GM19023 (cell line): ENCODE data around the gene TRABD.
"Not testable (repeated sequence)": the region's sequence is repeated elsewhere in the genome, so short reads cannot be mapped to it uniquely, and the experiment has no call there.

ENCODE experiments used
- ATAC-seq: cut with Tn5 transposase; IDR thresholded peaks from one replicate; pipeline ENCODE4 v1.9.1; 2021; ENCODE audit warnings: mild to moderate bottlenecking, moderate library complexity; ENCODE audit not compliant: unreplicated experiment

The TRABD gene

DNA sequence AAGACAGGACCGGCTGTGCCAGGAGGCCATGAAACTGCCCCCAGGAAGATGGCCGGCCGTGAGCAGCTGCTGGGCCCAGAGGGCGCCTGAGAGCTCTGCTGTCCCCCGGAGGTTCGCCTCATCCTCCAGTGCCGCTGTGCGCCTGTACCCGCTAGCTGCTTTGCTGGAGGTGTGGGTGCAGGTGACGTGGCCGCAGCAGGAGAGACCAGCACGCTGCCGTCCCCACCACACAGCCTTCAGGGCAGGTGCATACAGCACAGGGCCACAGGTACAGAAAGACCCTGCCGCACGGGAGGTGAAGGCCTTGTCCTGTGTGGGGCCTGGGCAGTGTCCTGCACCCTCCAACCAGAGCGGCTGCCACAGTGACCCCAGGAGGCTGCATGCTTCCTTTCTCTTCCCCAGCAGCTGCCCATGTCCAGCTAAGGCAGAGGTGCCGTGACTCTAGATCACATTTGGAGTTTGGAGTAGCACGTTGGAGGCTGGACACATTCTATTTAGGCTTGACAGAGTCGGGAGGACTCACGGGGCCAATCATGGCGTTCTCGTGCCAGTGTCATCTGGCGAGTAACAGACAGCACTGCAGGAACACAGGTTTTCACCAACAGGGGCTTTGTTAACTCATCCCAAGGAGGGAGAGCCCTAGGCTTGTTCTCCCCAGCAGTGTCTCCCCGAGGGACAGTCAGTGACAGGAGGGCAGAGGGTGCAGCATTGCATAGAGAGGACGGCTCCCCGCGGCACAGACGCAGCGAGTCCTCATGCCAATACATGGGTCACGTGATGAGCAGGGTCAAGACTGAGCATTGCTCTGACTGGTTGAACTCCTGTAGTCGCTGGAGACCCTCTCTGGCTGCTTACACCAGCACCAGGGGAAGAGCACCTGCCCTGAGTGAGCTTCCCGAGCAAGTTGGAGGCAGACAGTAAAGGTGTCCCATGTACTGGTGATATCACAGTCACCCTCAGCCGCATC lies 33.9 kb upstream of the TRABD start:
- ATAC-seq: no peak

DNA sequence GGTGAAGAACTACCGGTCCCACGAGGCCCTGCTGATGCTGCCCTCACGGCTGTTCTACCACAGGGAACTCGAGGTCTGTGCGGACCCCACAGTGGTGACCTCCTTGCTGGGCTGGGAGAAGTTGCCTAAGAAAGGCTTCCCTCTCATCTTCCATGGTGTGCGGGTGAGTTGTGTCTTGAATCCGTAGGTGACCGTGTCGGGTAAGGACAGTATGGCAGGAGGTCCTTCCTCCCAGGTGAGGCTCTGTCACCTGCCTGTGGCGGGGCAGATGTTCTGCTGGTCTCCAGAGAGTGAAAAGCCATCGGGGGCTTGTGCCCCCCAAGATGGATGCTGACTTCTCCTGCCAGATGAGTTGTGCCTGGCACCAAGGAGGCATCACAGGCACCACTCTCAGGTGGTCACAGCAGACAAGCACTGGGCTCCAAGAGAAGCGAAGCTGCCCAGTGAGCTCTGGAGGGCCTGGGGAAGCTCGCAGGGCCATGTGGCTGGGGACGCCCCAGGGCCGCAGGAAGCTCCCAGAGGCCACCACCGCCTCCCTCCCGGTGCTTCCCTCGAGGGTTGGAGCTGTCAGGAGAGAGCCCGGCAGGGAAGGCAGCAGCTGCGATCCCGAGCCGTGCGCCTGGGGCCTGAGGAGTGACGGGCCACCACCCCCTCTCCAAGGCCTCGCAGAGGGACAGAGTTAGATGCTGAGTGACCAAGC lies 32.5 kb upstream of the TRABD start:
- no peak for ATAC-seq

DNA sequence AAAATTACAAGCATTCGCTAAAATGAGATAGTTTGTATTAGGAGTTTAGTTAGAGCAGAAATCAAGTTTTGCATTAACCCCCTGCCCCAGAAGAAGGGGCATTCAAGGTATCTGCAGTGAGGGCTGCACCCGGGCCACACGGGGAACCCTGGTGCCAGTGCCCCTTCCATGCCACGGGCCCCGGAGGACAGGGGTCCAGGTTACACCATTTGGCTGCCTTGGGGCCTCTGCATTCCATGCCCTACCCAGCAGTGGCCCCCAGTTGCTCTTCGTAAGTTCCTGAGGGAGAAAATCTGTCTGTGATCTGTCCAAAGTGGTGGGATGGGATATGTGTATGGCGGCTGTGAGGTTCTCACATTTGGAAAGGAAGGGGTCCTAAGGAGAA lies 32.0 kb upstream of the TRABD start:
- ATAC-seq: no peak

DNA sequence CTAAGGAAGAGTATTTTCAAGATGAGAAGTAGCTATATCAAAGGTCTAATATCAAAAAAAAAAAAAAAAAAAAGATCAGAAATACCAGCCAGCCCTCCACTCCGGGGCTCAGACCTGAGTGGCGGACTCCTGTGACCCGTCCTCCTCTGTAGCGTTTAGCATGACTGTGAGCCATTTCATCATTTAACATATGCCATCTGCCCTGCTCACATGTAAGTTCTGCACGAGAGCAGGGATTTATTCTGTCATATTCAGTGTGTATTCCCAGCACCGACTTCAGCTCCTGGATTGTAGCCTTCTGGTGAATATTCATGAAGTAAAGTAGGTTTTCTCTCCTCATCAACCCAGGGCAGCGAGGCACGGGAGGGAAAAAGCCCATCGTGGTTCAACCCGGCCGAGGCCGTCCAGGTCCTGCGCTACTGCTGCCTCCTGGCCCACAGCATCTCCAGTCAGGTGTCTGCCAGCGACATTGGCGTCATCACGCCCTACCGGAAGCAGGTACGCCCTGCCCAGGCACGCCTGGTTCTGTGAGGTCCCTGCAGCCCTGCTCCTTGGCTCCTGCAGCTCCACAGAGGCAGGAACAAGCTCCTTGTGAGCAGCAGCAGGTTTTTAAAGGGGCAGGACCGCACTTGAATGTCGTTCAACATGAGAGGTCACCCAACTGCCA lies 27.9 kb upstream of the TRABD start:
- no peak for ATAC-seq

DNA sequence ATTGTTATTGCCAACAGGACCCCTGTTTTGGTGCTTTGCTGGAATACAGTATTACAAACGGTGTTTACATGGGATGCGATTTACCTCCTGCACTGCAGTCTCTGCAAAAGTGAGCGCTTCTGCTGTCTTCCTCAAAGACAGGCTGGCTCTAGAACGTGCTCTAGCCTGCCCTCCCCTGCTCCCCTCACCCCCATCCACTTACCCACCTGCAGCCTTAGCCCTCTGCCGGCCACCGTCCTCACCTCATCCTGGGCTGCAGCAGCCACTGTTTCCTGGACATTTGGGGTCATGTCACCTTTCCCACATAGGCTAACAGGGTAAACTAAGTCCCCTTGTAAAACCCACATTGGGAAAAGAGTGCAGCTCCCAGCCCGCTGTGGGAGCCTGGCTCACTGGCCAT lies 24.8 kb upstream of the TRABD start:
- no peak for ATAC-seq

DNA sequence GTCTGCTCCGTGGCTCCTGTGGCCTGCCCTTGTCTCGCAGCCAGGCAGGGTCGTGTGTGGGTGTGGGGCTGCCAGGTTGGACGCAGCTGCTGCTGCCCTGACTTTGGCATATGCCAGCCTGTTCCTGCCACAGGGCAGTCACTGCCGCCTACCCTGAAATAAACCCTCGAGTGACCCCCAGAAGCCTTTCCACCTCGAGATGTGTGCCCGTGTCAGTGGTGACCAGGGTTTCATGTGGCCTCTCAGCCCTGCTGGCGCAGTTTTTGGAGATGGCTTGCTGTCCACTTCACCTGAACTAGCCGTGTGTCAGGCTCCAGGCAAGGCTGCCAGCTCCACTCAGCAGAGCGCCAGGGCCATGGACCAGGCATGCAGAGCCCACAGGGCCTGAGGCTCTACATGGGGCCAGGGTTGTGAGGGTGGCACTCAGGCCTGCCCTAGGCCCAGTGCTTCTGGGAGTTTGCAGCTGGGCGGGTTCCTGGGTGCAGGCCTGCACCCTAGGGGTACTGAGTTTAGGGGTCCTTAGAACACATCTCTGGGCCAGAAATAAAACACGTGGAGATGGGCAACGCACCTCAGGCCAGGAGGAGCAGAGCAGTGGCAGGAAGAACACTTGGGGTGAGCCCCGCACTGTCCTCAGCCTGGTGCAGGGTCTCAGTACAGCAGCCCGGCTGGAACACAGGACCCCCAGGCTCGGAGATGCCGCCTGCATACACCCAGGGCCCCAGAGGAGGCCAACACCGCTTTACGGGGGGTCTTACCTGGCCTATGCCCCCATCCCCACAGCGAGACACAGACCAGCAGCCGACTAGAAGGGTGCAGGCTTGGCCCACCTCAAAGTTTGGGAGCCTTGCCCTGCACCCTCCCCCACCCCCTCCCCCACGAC lies 24.0 kb upstream of the TRABD start:
- ATAC-seq: no peak

DNA sequence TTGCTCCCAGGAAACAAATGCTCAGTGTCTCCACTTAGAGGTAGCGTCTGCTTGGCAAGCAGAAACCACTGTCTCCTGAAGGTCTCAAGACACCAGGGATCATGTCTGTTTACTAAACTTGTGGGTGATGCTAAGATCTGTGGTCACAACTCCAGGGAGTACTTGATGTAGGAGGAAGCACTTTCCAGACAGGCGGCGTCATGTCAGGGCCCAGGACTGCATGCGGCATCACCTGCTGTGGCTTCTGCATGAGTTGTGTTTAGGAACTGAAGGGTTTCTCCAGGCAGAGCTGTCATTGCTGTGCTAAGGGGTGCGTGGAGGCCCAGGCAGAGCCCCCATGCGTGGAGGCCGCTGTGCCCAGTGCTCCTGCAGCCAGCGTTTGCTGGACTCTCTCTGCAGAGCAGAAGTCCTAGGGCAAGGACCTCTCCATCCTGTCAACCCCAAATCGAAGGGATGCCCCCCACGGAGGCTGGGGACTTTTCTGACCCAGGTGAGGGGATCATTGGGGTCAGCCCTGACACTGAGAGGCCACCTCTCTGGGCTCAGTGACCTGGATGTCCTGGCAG lies 23.2 kb upstream of the TRABD start:
- ATAC-seq: no peak

DNA sequence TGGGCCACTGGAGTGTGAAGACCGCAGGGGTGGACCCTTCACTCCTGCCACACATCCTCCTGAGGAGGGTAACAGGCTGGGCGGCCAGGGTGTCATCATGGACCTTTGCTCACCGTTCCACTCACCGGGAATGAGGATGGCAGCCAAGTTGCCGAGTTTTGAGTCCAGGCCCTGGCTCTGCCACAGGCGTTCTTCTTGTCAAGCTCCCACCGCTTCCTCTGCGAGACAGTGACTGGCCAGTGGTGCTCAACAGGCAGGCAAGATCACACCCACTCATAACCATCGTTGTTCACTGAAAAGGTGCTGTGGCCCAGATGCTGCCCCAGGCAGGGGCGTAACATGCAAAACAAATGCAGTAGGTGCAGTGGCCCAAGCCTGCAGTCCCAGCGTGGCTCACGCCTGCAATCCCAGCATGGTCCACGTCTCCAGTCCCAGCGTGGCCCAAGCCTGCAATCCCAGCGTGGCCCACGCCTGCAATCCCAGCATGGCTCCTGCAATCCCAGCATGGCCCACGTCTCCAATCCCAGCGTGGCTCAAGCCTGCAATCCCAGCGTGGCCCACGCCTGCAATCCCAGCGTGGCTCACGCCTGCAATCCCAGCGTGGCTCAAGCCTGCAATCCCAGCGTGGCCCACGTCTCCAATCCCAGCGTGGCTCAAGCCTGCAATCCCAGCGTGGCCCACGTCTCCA lies 20.1 kb upstream of the TRABD start:
- ATAC-seq: no peak

DNA sequence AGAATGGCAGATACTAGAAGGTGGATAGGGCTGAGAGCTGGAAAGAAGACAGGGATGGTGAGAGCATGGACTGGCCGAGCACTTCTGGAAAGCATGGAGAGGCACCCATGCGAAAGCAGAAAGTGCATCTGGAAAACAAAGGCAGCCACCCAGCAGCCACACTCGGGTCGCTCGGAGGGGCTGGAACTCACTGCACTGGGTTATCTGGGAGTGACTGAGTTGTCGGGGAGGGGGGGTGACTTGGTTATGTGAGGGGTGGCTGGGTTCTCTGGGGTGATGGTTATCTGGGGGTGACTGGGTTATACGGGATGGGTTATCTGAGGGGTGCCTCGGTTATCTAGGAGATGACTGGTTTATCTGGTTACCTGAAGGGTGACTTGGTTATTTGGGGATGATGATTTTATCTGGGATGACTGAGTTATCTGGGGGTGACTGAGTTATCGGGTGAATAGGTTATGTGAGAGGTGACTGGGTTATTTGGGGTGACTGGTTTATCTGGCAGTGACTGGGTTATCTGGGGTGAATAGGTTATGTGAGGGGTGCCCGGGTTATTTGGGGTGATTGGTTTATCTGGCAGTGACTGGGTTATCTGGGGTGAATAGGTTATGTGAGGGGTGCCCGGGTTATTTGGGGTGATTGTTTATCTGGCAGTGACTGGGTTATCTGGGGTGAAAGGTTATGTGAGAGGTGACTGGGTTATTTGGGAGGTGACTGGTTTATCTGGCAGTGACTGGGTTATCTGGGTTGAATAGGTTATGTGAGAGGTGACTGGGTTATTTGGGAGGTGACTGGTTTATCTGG lies 17.8 kb upstream of the TRABD start:
- no peak for ATAC-seq

DNA sequence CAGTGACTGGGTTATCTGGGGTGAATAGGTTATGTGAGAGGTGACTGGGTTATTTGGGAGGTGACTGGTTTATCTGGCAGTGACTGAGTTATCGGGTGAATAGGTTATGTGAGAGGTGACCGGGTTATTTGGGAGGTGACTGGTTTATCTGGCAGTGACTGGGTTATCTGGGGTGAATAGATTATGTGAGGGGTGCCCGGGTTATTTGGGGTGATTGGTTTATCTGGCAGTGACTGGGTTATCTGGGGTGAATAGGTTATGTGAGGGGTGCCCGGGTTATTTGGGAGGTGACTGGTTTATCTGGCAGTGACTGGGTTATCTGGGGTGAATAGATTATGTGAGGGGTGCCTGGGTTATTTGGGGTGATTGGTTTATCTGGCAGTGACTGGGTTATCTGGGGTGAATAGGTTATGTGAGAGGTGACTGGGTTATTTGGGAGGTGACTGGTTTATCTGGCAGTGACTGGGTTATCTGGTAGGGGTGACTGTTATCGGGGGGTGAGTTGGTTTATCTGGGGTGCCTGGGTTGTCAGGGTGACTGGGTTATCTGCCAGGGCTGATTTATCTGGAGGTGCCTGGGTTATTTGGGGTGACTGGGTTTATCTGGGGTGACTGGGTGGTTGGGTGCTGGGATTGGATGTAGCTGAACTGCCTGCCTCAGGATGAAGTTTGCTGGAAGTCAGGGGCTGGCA lies 17.1 kb upstream of the TRABD start:
- ATAC-seq: not testable (repeated sequence)

DNA sequence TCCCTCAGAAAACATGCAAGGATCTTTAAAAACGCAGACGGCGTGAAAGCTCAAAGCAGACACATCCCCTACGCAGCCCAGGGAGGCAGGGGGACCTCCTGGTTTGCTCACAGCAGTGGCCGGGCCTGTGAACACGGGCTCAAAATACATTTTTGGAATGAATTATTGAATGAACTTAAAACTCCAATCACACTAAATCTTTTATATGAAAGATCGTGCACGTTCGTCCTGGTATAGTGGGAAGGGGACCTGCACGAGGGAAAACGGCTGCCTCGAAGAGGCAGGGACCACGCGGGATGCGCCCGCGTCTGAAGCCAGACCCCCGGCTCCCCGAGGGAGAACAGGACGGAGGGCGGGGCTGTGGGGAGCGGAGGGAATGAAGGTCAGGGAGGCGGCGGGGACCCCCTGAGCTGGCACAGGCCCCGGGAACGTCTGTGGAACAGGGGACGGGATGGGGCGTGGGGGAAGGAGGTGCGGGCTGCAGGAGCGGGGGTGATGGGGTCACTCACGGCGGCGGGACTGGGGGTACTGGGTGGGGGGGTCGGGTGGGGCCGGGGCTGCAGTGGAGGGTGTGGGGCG lies 16.4 kb upstream of the TRABD start:
- no peak for ATAC-seq

DNA sequence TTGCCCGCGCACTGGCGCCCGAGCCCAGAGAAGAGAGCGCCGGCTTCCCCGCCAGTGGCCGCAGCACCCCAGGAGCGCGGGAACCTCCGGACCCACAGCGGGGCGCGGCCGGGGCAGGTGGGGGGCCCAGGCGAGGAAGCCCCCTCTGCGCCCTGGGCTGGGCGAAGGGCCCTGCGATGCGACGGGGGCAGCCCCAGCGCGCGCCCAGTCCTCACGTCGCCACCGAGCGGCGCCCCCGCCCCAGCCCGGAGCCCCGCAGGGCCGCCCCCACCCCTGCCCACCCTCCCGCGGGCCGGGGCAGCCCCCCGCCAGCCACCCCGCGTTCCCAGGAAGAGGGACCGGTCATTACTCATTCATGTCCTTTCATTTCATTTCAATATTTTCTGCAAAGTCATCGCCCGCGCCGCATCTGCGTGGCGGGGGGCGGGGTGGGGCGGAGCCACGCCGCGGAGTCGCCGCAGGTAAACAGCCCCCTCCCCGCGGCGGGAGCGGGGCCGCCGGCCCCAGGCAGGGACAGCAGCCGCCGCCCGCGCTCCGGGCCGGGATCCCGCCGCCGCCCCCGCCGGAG lies 15.9 kb upstream of the TRABD start:
- ATAC-seq: no peak

DNA sequence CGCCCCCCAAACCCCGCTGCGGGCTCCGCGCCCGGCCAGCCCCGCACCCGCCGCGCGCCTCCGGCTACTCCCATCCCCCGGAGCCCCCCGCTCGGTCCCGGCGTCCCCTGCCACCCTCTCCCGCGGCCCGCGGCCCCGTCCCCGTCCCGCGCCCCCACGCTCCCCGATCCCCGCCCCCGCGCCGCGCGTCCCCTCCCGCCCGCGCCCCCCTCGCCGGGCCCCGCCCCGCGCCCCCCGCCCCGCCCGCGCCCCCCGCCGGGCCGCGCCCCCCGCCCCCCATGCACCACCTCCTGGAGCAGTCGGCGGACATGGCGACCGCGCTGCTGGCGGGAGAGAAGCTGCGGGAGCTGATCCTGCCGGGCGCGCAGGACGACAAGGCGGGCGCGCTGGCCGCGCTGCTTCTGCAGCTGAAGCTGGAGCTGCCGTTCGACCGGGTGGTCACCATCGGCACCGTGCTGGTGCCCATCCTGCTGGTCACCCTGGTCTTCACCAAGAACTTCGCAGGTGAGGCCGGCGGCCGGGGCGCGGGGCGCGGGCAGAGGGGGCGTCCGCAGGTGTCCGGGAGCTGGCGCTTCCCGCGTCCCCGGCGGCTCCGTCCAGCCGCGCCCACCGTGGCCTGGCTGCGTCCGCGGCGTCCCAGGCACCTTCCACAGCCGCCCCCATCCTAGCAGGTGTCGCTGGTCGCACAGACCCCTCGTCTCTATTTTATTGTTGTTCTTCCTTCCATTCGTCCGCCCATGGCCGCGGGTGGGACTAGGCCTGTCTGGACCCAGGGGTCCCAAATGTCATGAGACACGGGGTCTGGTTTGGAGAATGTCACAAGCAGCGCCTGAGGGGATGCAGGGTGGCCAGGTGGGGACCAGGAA lies 15.0 kb upstream of the TRABD start, which contains the start of gene PANX2:
PANX2 (plus strand) TSS at position 279 of the 866 bp plus-strand sequence; CDS start at position 279, 0 bp downstream.
- ATAC-seq: no peak

DNA sequence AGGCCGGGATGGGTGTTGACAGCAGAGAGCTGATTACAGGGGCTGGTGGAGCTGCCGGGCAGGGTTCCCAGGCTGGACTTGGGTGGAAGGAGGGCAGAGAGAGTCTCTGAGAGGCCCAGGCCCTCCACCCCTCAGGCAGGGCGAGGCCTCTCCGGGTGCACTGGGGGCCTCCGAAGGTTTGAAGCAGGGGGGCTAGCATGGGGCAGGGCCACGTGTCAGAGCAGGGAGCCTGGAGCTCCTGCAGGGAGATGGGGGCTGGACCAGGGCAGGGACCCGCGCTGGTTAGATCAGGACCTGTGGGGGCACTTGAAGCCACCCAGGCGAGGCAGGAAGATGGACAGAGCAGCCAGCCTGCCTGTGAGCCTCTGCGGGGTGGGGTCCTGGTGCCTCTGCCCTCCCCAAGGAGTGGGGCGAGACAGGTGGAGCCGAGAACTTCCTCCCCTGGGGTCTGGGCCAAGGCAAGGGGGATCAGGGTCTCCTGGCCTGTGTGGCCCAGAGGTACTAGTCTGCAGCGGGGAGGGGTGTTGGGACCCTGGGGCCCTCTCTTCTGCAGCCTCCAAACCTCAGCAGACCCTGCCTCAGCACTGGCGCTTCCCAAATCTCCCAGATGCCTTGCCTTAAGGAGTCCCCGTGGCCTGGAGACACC lies 14.3 kb upstream of the TRABD start:
- ATAC-seq: no peak

DNA sequence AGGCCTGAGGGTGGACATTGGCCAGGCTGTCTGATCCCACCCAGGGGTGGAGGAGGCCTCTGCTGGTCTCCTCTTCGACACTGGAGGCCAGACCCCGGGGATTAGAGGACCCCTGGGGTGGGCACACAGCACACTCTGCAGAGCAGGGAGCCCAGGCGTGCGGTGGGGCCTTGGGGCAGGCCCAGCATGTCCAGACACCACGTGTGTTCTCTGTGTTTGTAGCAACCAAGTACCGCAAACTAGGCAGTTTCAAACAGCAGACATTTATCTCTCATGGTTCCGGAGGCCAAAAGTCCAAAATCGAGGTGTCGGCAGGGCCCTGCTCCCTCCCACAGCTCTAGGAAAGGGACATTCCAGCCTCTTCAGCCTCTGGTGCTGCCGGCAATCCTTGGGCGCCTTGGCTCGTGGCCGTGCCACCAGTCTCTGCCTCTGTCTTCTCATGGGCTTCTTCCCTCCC lies 13.7 kb upstream of the TRABD start:
- ATAC-seq: no peak
